Nephron progenitor cell (in vitro differentiated cells): Measurements from ENCODE around the gene TP53AIP1.

Source experiments
- DNase-seq: peaks from one replicate; pipeline ENCODE4 v3.0.0; 2021
- H3K27ac Mint-ChIP-seq: 2 replicates; pipeline ENCODE4 v1.8.0; 2021; ENCODE audit warnings: mild to moderate bottlenecking, moderate library complexity, mixed read lengths
- H3K27me3 Mint-ChIP-seq: 2 replicates; pipeline ENCODE4 v1.8.0; 2021; ENCODE audit warnings: mild to moderate bottlenecking, low read depth, mixed read lengths; ENCODE audit not compliant: poor library complexity
- H3K36me3 Mint-ChIP-seq: 2 replicates; pipeline ENCODE4 v1.8.0; 2021; ENCODE audit warnings: low read depth, mixed read lengths
- H3K4me1 Mint-ChIP-seq: 2 replicates; pipeline ENCODE4 v1.8.0; 2021; ENCODE audit warnings: mixed read lengths
- H3K4me3 Mint-ChIP-seq: 2 replicates; pipeline ENCODE4 v1.8.0; 2021; ENCODE audit warnings: mild to moderate bottlenecking, moderate library complexity, mixed read lengths
- H3K9me3 Mint-ChIP-seq: 2 replicates; pipeline ENCODE4 v1.8.0; 2021; ENCODE audit warnings: mild to moderate bottlenecking, moderate library complexity, mixed read lengths
- CTCF ChIP-seq: fragments of 200-600 bp; sonication (generic); IDR thresholded peaks from 2 replicates; pipeline ENCODE4 v1.5.0; 2021; ENCODE audit warnings: antibody characterized with exemption

Gene TP53AIP1

DNA sequence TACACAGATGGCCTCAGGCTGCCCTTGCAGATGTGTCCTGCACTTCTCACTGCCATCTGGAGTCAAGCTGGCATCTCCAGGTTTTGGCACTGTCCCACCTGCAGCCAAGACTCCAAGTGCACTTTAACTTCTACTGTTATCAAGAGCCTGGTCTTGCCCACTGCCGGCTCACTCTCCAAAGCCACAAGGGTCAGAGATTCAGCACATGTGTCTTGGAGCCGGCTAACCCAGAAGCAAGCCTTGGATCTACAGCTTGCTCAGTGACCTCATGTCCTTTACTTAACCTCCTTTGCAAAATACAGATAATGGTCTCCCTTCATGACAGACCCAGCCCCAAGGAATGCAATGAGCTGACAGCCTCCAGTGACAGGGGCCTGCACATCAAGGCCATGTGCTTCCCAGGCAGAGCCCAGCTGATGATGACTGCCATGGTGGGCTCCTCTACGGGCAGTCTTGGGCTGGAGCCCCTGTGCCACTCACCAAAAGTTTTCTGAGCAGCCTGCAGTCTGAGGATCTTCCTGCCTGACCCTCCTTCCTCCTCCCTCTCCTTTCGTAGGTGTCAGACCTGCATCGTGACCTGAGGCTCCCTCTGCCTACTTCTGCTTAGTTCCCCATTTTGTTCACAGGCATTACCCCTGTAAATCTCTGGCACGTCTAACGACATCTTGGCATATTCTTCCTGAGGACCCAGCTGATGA is 9.0 kb downstream of the TP53AIP1 start:
- Mint-ChIP-seq H3K4me3 (no peak overlapping the region), H3K27ac (no peak overlapping the region), H3K27me3 (peaks cover 25% of the 10 kb centered on the region), H3K9me3 (peaks cover 8% of the 10 kb centered on the region), H3K36me3 (peaks cover 5% of the 10 kb centered on the region), H3K4me1 (peaks cover 84% of the 10 kb centered on the region)
- DNase-seq: no peak
- TF ChIP-seq CTCF: no peak

- no peak for DNase-seq
- H3K4me3 Mint-ChIP-seq: no peak overlapping the region
- no peak overlapping the region for H3K27ac Mint-ChIP-seq
- H3K36me3 Mint-ChIP-seq: peaks cover 5% of the 10 kb centered on the region
- H3K27me3 Mint-ChIP-seq: peaks cover 38% of the 10 kb centered on the region
- no peak for TF ChIP-seq CTCF
- peaks cover 8% of the 10 kb centered on the region for H3K9me3 Mint-ChIP-seq
- peaks cover 84% of the 10 kb centered on the region for H3K4me1 Mint-ChIP-seq
Measured at GRCh38 chr11:128931668-128932067, 11.0 kb downstream of the TP53AIP1 start.

GRCh38 chr11:128931066-128931465 is 11.6 kb downstream of the TP53AIP1 start:
- Mint-ChIP-seq H3K27ac (no peak overlapping the region), H3K9me3 (peaks cover 8% of the 10 kb centered on the region), H3K4me1 (peaks cover 84% of the 10 kb centered on the region), H3K4me3 (no peak overlapping the region), H3K27me3 (peaks cover 44% of the 10 kb centered on the region), H3K36me3 (peaks cover 5% of the 10 kb centered on the region)
- DNase-seq: no peak
- no peak for TF ChIP-seq CTCF

- DNase-seq: peak; percentile 31
- peaks cover 8% of the 10 kb centered on the region for H3K9me3 Mint-ChIP-seq
- peaks cover 5% of the 10 kb centered on the region for H3K36me3 Mint-ChIP-seq
- H3K4me3 Mint-ChIP-seq: peak overlapping the region; percentile 7
- no peak for TF ChIP-seq CTCF
- peaks cover 49% of the 10 kb centered on the region for H3K27me3 Mint-ChIP-seq
- no peak overlapping the region for H3K27ac Mint-ChIP-seq
- peaks cover 85% of the 10 kb centered on the region for H3K4me1 Mint-ChIP-seq
Measured at GRCh38 chr11:128929991-128930390, 12.7 kb downstream of the TP53AIP1 start.

- TF ChIP-seq CTCF: no peak
- Mint-ChIP-seq H3K9me3 (peaks cover 8% of the 10 kb centered on the region), H3K4me1 (peaks cover 85% of the 10 kb centered on the region), H3K27ac (no peak overlapping the region), H3K36me3 (peaks cover 5% of the 10 kb centered on the region), H3K4me3 (peak overlapping the region; percentile 7), H3K27me3 (peaks cover 50% of the 10 kb centered on the region)
- no peak for DNase-seq
Measured at GRCh38 chr11:128929468-128929867, 13.2 kb downstream of the TP53AIP1 start.

GRCh38 chr11:128928400-128928799 is 14.3 kb downstream of the TP53AIP1 start:
- H3K27me3 Mint-ChIP-seq: peaks cover 54% of the 10 kb centered on the region
- no peak overlapping the region for H3K4me3 Mint-ChIP-seq
- no peaks in the 10 kb centered on the region for H3K36me3 Mint-ChIP-seq
- H3K9me3 Mint-ChIP-seq: peaks cover 4% of the 10 kb centered on the region
- no peak for DNase-seq
- TF ChIP-seq CTCF: no peak
- peaks cover 85% of the 10 kb centered on the region for H3K4me1 Mint-ChIP-seq
- H3K27ac Mint-ChIP-seq: no peak overlapping the region
